Duodenal mucosa (tissue), 2 donors: Measurements from ENCODE around the gene SYT8.
"Not testable (repeated sequence)": the region's sequence is repeated elsewhere in the genome, so short reads cannot be mapped to it uniquely, and the experiment has no call there.

Experiments used
- H3K27ac ChIP-seq: one replicate; pipeline ENCODE4 v1.7.0; 2013; ENCODE audit warnings: low read depth, low read length
- H3K27me3 ChIP-seq, 2 donors: one replicate each; pipeline ENCODE4 v1.7.0; 2013; ENCODE audit warnings: low read length in 2 of 2, control low read depth in 1 of 2; ENCODE audit not compliant: insufficient read depth in 2 of 2, control insufficient read depth in 1 of 2
- H3K36me3 ChIP-seq, 2 donors: one replicate each; pipeline ENCODE4 v1.7.0; 2013; ENCODE audit warnings: low read length in 2 of 2, control low read depth in 1 of 2; ENCODE audit not compliant: insufficient read depth in 2 of 2, control insufficient read depth in 1 of 2
- H3K4me1 ChIP-seq, 2 donors: one replicate each; pipeline ENCODE4 v1.7.0; 2013; ENCODE audit warnings: low read length in 2 of 2, control low read depth in 1 of 2; ENCODE audit not compliant: insufficient read depth in 2 of 2, control insufficient read depth in 1 of 2
- H3K4me3 ChIP-seq, 2 donors: one replicate each; pipeline ENCODE4 v1.7.0; 2013; ENCODE audit warnings: low read length in 2 of 2, low read depth in 1 of 2
- H3K9ac ChIP-seq, 2 donors: one replicate each; pipeline ENCODE4 v1.7.0; 2013; ENCODE audit warnings: low read length in 2 of 2, low read depth in 1 of 2
- H3K9me3 ChIP-seq, 2 donors: one replicate each; pipeline ENCODE4 v1.7.0; 2013; ENCODE audit warnings: low read length in 2 of 2, control low read depth in 1 of 2; ENCODE audit not compliant: control insufficient read depth in 1 of 2

SYT8 gene

DNA sequence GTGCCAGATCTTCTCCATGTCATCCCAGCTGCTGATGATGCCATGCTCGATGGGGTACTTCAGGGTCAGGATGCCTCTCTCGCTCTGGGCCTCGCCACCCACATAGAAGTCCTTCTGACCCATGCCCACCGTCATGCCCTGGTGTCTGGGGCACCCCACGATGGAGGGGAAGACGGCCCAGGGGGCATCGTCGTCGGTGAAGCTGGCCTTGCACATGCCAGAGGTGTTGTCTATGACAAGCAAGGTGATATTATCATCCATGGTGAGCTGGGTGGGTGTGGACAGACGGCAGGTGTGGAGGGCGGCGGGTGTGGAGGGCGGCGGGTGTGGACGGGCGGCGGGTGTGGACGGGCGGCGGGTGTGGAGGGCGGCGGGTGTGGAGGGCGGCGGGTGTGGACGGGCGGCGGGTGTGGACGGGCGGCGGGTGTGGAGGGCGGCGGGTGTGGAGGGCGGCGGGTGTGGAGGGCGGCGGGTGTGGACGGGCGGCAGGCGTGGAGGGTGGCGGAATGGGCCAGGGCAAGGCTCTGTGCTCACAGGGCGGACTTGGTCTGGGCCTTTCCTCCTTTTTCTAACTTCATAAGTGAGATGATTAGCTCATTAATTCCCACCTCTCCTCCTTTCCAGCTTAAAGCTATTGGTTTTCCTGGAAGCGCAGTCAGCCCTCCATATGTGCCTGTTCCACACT lies 30.8 kb upstream of the SYT8 start:
- H3K9me3 ChIP-seq, H3K9ac ChIP-seq, H3K4me1 ChIP-seq, H3K36me3 ChIP-seq, H3K27ac ChIP-seq, H3K4me3 ChIP-seq: not testable (repeated sequence)
- peaks cover 5 to 13% of the 10 kb centered on the region in 2 donors for H3K27me3 ChIP-seq

DNA sequence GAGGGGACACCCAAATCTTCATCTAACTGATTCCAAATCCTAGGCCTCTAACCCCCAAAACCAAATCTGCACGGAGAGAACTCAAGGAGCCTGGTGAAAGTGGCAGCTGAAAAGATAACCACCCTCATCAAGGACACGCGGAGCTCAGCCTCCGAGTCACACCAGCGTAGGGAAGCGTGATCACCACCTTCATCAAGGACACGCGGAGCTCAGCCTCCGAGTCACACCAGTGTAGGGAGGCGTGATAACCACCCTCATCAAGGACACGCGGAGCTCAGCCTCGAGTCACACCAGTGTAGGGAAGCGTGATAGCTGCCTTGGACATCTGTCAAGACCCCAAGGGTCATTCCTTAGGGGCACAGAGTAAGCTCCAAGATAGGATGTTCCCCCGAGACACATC lies 29.3 kb upstream of the SYT8 start:
- Histone ChIP-seq H3K27ac (no peak overlapping the region), H3K27me3 (peaks cover 5 to 13% of the 10 kb centered on the region in 2 donors)

DNA sequence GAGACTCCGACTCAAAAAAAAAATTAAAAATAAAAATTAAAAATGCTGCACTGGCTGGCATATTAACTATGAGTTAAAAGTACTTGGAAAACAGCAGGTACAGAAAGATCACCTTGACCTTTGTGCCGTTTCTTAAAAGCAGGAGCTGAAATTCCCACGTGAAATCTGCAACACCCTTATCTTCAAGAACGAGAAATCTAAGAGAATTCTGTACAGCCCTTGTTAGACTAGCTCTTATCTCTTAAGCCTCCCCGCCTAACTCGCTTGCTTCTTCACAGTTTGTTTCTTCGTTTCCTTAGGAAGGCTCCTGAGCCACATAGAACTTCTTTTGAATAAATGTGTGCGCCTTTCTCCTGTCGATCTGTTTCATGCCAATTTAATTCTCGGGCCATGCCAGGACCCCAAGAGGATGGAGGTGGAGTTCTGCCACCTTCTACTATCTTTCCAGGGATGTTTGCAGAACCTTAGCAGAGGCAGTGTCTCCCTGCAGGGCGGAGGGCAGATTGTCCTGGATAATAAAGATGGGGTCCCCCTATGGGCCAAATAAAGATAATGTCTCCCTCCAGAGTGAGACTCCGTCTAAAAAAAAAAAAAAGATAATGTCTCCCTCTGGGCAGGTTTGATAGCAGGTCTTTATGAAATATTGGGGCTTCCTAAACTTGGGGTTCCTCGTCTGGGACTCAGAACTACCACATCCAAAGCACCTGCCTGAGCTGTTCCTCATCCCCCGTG lies 27.4 kb upstream of the SYT8 start:
- H3K9me3 ChIP-seq: peaks cover 0 to 3% of the 10 kb centered on the region in 2 donors
- no peak overlapping the region for H3K27ac ChIP-seq
- H3K4me3 ChIP-seq: no peak overlapping the region
- H3K36me3 ChIP-seq: no peaks in the 10 kb centered on the region
- peaks cover 5 to 13% of the 10 kb centered on the region in 2 donors for H3K27me3 ChIP-seq
- no peak overlapping the region for H3K9ac ChIP-seq
- peaks cover 0 to 6% of the 10 kb centered on the region in 2 donors for H3K4me1 ChIP-seq

More for the DNA sequence above, 29.3 kb upstream of the SYT8 start:
- Histone ChIP-seq H3K9me3 (peaks cover 0 to 3% of the 10 kb centered on the region in 2 donors), H3K4me3 (no peak overlapping the region), H3K4me1 (peaks cover 0 to 6% of the 10 kb centered on the region in 2 donors), H3K9ac (no peak overlapping the region), H3K36me3 (no peaks in the 10 kb centered on the region)

DNA sequence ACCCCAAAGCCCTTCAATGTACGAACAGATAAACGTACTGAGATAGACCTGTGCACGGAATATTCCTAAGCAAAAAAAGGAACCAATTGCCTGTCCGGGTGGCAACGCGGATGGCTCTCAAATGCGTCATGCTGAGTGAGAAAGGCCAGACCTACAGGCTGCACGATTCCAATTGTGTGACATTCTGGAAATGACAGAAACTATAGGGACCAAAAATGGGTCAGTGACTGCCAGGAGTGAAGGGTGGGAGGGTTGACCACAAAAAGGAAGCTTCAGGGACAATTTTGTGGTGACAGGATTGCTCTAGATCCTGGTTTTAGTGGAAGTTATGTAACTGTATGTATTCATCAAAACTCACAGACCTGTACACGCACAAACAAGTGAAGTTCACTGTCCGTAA lies 24.0 kb upstream of the SYT8 start:
- H3K9ac ChIP-seq: no peak overlapping the region
- H3K27ac ChIP-seq: no peak overlapping the region
- H3K27me3 ChIP-seq: peaks cover 0 to 5% of the 10 kb centered on the region in 2 donors
- H3K4me3 ChIP-seq: no peak overlapping the region
- peaks cover 0 to 6% of the 10 kb centered on the region in 2 donors for H3K4me1 ChIP-seq
- peaks cover 0 to 3% of the 10 kb centered on the region in 2 donors for H3K9me3 ChIP-seq
- H3K36me3 ChIP-seq: no peaks in the 10 kb centered on the region

DNA sequence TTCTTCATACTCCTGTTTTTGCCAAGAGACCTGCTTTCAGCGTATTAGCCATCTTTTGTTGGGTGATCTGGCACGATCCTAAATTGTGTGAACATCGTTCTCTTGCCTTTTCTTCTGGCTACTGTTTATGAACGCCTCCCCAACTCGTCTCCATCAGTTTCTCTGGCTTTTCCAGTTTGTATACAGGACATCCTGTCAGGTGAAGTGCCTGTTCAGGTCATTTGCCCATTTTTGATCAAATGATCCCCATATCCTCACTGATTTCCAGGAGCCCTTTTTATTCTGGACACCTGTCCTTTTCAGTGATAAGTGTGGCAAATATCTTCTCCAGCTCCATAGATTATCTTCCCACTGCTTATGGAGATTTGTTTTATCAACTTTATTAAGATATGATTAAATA lies 22.5 kb upstream of the SYT8 start:
- H3K9me3 ChIP-seq: peaks cover 0 to 3% of the 10 kb centered on the region in 2 donors
- no peak overlapping the region for H3K4me3 ChIP-seq
- no peak overlapping the region for H3K27ac ChIP-seq
- H3K36me3 ChIP-seq: no peaks in the 10 kb centered on the region
- peaks cover 0 to 4% of the 10 kb centered on the region in 2 donors for H3K4me1 ChIP-seq
- H3K9ac ChIP-seq: no peak overlapping the region
- peaks cover 0 to 6% of the 10 kb centered on the region in 2 donors for H3K27me3 ChIP-seq

DNA sequence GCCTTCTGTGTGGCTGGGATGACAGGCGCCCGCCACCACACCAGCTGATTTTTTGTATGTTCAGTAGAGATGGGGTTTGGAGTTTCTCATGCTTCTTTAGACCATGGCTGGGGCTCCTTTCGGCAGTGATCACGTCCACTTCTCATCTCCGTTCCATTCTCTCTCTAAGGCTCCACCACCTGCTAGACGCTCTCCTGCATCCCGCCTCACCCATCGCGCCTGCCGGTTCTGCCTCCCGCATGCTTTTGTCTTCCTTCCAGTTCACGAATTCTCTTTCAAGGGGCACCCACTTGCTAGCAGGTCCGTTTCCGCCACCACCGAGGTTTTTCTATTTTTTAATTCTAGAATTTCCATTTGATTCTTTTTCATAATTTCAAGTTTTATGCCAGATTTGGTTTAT lies 22.0 kb upstream of the SYT8 start:
- Histone ChIP-seq H3K27ac (no peak overlapping the region), H3K9me3 (peaks cover 2 to 3% of the 10 kb centered on the region in 2 donors), H3K4me3 (no peak overlapping the region), H3K36me3 (no peaks in the 10 kb centered on the region), H3K4me1 (no peaks in the 10 kb centered on the region), H3K9ac (no peak overlapping the region), H3K27me3 (peaks cover 0 to 6% of the 10 kb centered on the region in 2 donors)

DNA sequence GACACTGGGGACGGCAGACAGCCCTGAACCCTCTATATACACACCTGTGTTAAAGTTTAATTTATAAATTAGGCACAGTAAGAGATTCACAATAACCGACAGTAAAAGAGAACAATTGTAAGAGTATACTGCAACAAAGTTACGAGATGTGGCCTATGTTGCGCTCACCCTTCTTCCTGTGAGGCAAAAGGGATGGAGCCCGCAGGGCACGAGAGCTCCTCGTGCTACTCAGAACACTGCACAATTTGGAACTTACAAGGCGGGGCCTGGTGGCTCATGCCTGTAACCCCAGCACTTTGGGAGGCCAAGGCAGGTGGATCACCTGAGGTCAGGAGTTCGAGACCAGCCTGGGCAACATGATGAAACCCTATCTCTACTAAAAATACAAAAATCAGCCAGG lies 21.4 kb upstream of the SYT8 start:
- not testable (repeated sequence) for H3K4me1 ChIP-seq, H3K27ac ChIP-seq, H3K4me3 ChIP-seq, H3K27me3 ChIP-seq, H3K9ac ChIP-seq, H3K36me3 ChIP-seq, H3K9me3 ChIP-seq

DNA sequence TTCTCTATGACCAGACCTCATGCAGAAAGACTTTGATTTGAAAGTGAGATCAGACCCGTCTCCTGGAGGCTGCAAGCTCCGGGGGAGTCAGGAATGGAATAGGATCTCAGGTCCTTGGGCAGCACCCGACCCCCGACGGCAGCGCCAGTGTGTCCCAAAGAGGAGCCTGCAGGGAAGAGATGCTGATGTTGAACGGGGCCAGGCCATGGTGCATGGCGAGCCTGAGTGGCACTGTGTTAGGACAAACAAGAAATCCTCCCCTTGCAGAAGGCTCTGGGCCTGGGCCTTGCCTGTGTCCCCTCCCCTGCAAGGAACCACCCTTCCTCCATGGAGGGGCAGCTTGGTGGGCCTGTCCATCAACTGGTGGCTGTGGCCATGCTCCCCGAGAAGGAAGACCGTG lies 20.1 kb upstream of the SYT8 start:
- Histone ChIP-seq H3K27ac (no peak overlapping the region), H3K9me3 (peaks cover 3 to 14% of the 10 kb centered on the region in 2 donors), H3K4me1 (no peaks in the 10 kb centered on the region), H3K36me3 (no peaks in the 10 kb centered on the region), H3K9ac (no peak overlapping the region), H3K4me3 (no peak overlapping the region), H3K27me3 (peaks cover 0 to 6% of the 10 kb centered on the region in 2 donors)

DNA sequence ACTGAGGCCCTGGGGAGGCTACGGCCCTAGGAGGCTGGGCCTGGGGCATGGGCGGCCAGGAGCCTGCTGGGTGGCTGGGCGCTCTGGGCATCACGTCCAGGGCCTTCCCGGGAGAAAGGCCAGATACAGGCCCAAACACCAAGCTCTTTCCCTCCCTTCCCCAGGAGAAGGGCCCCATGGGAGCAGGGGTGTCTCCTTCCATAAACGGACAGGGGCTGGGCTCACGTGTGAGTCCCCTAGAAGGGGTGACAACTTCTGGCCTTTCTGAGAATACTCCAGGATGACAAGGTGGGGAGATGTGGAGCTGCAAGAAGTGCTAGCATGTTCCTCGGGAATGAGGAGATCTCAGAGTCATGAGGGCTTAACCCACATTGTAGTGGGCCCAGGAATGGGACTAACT lies 19.5 kb upstream of the SYT8 start:
- Histone ChIP-seq H3K4me3 (no peak overlapping the region), H3K36me3 (no peaks in the 10 kb centered on the region), H3K4me1 (no peaks in the 10 kb centered on the region), H3K27me3 (peaks cover 0 to 6% of the 10 kb centered on the region in 2 donors), H3K9ac (no peak overlapping the region), H3K9me3 (peaks cover 2 to 14% of the 10 kb centered on the region in 2 donors), H3K27ac (no peak overlapping the region)

DNA sequence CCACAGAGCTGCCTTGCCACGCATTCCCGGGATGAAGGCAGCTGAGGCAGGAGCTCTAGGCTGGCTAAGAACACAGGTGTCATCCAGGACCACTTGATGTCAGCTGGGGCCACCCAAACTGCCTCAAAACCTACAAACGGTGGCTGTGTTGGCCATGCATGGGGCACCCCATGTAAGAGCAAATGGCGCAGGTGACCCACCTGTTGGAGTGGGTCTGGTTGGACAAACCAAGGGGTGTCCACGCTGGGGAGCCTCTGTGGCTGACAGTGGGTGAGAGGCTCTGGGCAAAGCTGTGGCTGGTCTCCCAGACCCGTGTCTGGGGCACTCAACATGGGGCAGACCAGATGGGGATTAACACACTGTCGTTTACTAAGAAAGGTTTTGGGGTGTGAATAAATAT lies 19.0 kb upstream of the SYT8 start:
- Histone ChIP-seq H3K9ac (no peak overlapping the region), H3K27ac (no peak overlapping the region), H3K36me3 (no peaks in the 10 kb centered on the region), H3K27me3 (peaks cover 0 to 6% of the 10 kb centered on the region in 2 donors), H3K4me3 (no peak overlapping the region), H3K4me1 (no peaks in the 10 kb centered on the region), H3K9me3 (peaks cover 2 to 14% of the 10 kb centered on the region in 2 donors)
